ENCODE measurements around the gene ACTR5.

Gene ACTR5

DNA sequence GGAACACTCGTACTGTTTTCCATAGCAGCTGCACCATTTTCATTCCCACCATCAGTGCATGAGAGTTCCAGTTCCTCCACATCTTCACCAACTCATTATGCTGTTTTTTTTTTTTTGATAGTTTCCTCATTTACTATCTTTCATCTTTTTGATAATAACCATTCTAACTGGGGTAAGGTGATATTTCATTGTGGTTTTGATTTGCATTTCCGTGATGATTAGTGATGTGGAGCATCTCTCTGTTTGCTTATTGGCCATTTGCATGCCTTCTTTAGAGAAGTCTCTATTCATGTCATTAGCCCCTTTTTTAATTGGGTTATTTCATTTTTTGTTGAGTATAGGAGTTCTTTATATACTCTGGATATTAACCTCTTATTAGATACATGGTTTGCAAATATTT lies 25.9 kb downstream of the ACTR5 start:
- no peak overlapping the region for H3K4me3 ChIP-seq (ENCODE audit: low read depth, low read length)
- no peak for TF ChIP-seq CTCF (IDR thresholded peaks at IDR 0.05; ENCODE audit: control insufficient read depth, extremely low read depth, insufficient read depth)
- no peak for DNase-seq (ENCODE audit: low read depth)

GRCh38 chr20:38776363-38776762 lies 28.1 kb downstream of the ACTR5 start:
- no peak overlapping the region for H3K4me3 ChIP-seq (ENCODE audit: low read depth, low read length)
- DNase-seq (ENCODE audit: low read depth): no peak
- no peak for TF ChIP-seq CTCF (IDR thresholded peaks at IDR 0.05; ENCODE audit: control insufficient read depth, extremely low read depth, insufficient read depth)

DNA sequence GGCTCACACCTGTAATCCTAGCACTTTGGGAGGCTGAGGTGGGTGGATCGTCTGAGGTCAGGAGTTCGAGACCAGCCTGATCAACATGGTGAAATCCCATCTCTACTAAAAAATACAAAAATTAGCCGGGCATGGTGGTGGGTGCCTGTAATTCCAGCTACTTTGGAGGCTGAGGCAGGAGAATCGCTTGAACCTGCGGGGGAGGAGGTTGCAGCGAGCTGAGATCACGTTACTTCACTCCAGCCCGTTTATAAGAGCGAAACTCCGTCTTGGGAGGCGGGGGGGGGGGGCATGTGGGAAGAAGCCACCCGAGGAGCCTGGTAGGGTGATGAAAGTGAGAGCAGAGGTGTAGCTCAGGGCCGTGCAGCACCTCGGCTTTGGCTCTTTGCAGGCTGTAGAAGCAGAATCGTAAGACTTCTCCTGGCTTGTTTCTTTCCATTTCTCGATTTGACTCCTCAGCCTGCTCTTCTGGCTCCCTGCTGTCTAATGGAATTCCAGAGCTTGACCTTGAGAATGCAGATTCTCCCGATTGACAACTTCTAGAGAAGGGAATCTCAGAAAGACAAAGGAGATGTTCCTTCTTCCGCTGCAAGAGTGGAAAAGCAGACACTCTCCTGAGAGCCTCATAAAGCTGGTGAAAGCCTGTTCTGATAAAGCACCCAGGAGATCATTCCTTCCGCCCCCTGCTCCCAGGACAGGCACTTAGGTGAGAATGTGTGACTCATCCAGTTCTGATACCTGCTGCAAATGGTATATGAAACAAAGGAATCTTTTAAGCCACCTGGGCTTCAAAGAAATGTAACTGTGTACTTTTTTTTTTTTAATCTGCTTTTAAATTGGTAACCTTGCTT lies 31.2 kb downstream of the ACTR5 start:
- DNase-seq (ENCODE audit: low read depth): no peak
- H3K4me3 ChIP-seq (ENCODE audit: low read depth, low read length): no peak overlapping the region
- TF ChIP-seq CTCF (IDR thresholded peaks at IDR 0.05; ENCODE audit: control insufficient read depth, extremely low read depth, insufficient read depth): no peak

DNA sequence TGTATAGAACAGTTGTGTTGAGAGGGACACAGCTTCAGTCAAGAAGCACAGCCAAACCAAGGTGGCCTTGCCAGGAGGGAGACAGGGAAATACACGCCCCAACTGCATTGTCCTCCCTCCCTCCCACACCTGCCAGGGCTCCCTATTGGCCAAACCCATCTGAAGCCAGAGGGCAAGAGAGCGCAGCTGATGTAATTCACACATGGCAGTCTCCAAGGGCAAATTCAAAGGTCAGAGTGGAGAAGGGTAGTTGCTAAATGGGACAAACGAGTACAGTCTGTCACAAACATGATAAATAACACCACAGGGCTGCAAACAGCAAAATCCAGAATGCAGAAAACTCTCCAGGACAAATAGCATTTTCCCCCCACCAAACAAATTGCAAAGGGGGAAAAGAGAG lies 34.0 kb downstream of the ACTR5 start:
- H3K4me3 ChIP-seq (ENCODE audit: low read depth, low read length): no peak overlapping the region
- TF ChIP-seq CTCF (IDR thresholded peaks at IDR 0.05; ENCODE audit: control insufficient read depth, extremely low read depth, insufficient read depth): no peak
- no peak for DNase-seq (ENCODE audit: low read depth)

GRCh38 chr20:38787870-38788269 lies 39.6 kb downstream of the ACTR5 start:
- H3K4me3 ChIP-seq (ENCODE audit: low read depth, low read length): no peak overlapping the region
- DNase-seq (ENCODE audit: low read depth): no peak
- no peak for TF ChIP-seq CTCF (IDR thresholded peaks at IDR 0.05; ENCODE audit: control insufficient read depth, extremely low read depth, insufficient read depth)

GRCh38 chr20:38789503-38790199 lies 41.4 kb downstream of the ACTR5 start:
- TF ChIP-seq CTCF (IDR thresholded peaks at IDR 0.05; ENCODE audit: control insufficient read depth, extremely low read depth, insufficient read depth): no peak
- no peak overlapping the region for H3K4me3 ChIP-seq (ENCODE audit: low read depth, low read length)
- DNase-seq (ENCODE audit: low read depth): no peak

Measured in LNCaP clone FGC (cell line).